Fibroblast of lung (primary cell): ENCODE measurements around the gene CLK4.

ENCODE experiments used
- CTCF ChIP-seq, 2 donors: IDR thresholded peaks in 1 of 2; conservative IDR thresholded peaks in 1 of 2; 1 replicate in 1 of 2; 2 replicates in 1 of 2; pipeline ENCODE4 v1.5.1; 2011 to 2012; ENCODE audit warnings: low read length in 2 of 2, control low read depth in 1 of 2, inconsistent platforms in 1 of 2, low read depth in 1 of 2, mild to moderate bottlenecking in 1 of 2
- EZH2 ChIP-seq: IDR thresholded peaks from 2 replicates; pipeline ENCODE4 v1.5.1; 2012; ENCODE audit warnings: low read length, control low read depth, mild to moderate bottlenecking; ENCODE audit errors: missing control alignments

- TF ChIP-seq CTCF (conservative IDR thresholded peaks at IDR 0.05 in 1 of 2, IDR thresholded peaks at IDR 0.05 in 1 of 2; ENCODE audit: low read depth in 1 of 2, low read length in 2 of 2) (no peak), EZH2 (no peak)
These were observed 4.1 kb upstream of the CLK4 start for GRCh38 chr5:178630951-178631350.
